ENCODE measurements around the gene ZNF426.
"Not testable (repeated sequence)": the region's sequence is repeated elsewhere in the genome, so short reads cannot be mapped to it uniquely, and the experiment has no call there.

DNA sequence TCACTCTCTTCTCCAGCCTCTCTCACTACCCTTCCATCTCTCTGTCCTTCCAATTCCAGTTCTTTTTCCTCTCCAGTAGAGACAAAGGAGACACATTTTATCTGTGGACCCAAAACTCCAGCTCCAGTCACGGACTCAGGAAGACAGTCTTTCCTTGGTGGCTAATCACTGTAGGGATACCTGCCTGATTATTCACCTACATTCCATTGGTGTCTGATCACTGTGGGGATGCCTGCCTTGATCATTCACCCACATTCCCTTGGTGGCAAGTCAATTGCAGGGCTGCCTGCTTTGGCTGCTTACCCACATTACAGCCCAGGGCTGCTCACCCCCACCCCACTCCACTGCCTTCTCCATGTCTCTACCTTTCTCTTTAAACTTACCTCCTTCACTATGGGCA, 1.5 kb upstream of the ZNF426 start:
- not testable (repeated sequence) for TF ChIP-seq CTCF, POLR2A (IDR thresholded peaks at IDR 0.05)

Data from Peyer's patch (tissue), 4 donors.